Glomerular visceral epithelial cell (primary cell): ENCODE measurements around the gene FAM171A2.

Experiments used
- DNase-seq: peaks from one replicate; pipeline ENCODE4 v3.0.0-alpha.2; 2016; ENCODE audit errors: extremely low spot score

The FAM171A2 gene

GRCh38 chr17:44361292-44362260 lies 2.1 kb downstream of the FAM171A2 start:
- DNase-seq: no peak

- no peak for DNase-seq
Observed at GRCh38 chr17:44360826-44361225, 2.8 kb downstream of the FAM171A2 start.

GRCh38 chr17:44360144-44360533 lies 3.5 kb downstream of the FAM171A2 start:
- no peak for DNase-seq

GRCh38 chr17:44359458-44360143 lies 4.1 kb downstream of the FAM171A2 start:
- no peak for DNase-seq

GRCh38 chr17:44359006-44359405 lies 4.6 kb downstream of the FAM171A2 start:
- DNase-seq: no peak

GRCh38 chr17:44358066-44358465 lies 5.6 kb downstream of the FAM171A2 start:
- no peak for DNase-seq

GRCh38 chr17:44356241-44356640 lies 7.4 kb downstream of the FAM171A2 start:
- no peak for DNase-seq

- DNase-seq: no peak
Observed at GRCh38 chr17:44355642-44356099, 8.0 kb downstream of the FAM171A2 start.

GRCh38 chr17:44354582-44355561 lies 8.8 kb downstream of the FAM171A2 start:
- no peak for DNase-seq

GRCh38 chr17:44353672-44354331 lies 9.9 kb downstream of the FAM171A2 start:
- DNase-seq: no peak

GRCh38 chr17:44352828-44353671 lies 10.6 kb downstream of the FAM171A2 start:
- DNase-seq: no peak

- no peak for DNase-seq
Observed at GRCh38 chr17:44351961-44352827, 11.5 kb downstream of the FAM171A2 start.

GRCh38 chr17:44351464-44351863 lies 12.2 kb downstream of the FAM171A2 start:
- DNase-seq: no peak

GRCh38 chr17:44350733-44351226 lies 12.9 kb downstream of the FAM171A2 start:
- DNase-seq: peak; percentile 64

GRCh38 chr17:44349553-44350070 lies 14.0 kb downstream of the FAM171A2 start:
- DNase-seq: no peak

- no peak for DNase-seq
Observed at GRCh38 chr17:44348988-44349364, 14.7 kb downstream of the FAM171A2 start.

- DNase-seq: peak; percentile 61
Observed at GRCh38 chr17:44348234-44348987, 15.2 kb downstream of the FAM171A2 start.
